GM12878 (cell line): ENCODE measurements around the gene NUDT14. TPM values are rescaled to one million over a fixed set of nuclear protein-coding genes. Genes with fewer than 3 reads are reported as not detected.

Experiments used
- ATAC-seq: fragments of 200-7000 bp; cut with Tn5 transposase; 3 replicates; pipeline ENCODE4 v1.9.1; 2020; ENCODE audit warnings: mild to moderate bottlenecking, moderate library complexity
- BruUV-seq: library from RNA; stranded (reverse); fragments of 400-500 nt; replicated peaks from 2 replicates; lab custom pipeline; 2021; lab: Mats Ljungman, UMichigan
- CTCF ChIA-PET: fragments of 300-600 bp; sonication (Branson Sonifier 250); formaldehyde crosslinking; extraction: SDS; loops from one replicate; lab custom pipeline; 2021; ENCODE audit warnings: inconsistent platforms; lab: Yijun Ruan, JAX
- POLR2A ChIA-PET: fragments of 350-600 bp; formaldehyde crosslinking; extraction: SDS; loops from one replicate; lab custom pipeline; 2021; ENCODE audit warnings: inconsistent platforms; lab: Charles Lee
- RAD21 ChIA-PET: fragments of 300-600 bp; sonication (Branson Sonifier 250); formaldehyde crosslinking; loops from one replicate; lab custom pipeline; 2023; ENCODE audit warnings: antibody characterized with exemption; ENCODE audit not compliant: unreplicated experiment; lab: Charles Lee
- SMC1A ChIA-PET: fragments of 300-600 bp; sonication (Branson Sonifier 250); formaldehyde crosslinking; loops from one replicate; lab custom pipeline; 2023; ENCODE audit not compliant: unreplicated experiment, uncharacterized antibody; lab: Charles Lee
- DNase-seq: peaks from one replicate; pipeline ENCODE4 v3.0.0-alpha.2; 2011; ENCODE audit warnings: low read depth, low spot score
- FAIRE-seq: peaks from 3 replicates; lab custom pipeline; 2011; peaks lifted over from hg19 to GRCh38; lab: Jason Lieb, UNC
- H2AFZ ChIP-seq: 2 replicates; pipeline ENCODE4 v1.6.0; 2011; ENCODE audit warnings: low read depth, low read length, control low read depth; ENCODE audit not compliant: control insufficient read depth
- H3K27ac ChIP-seq: 2 replicates; pipeline ENCODE4 v1.5.1; 2011; ENCODE audit warnings: control low read depth; ENCODE audit not compliant: control insufficient read depth, insufficient read depth
- H3K27me3 ChIP-seq, 2 experiments: replicated peaks in 1 of 2; 2 replicates each; pipeline versions ENCODE4 v1.6.0 to v1.6.1; 2011; ENCODE audit warnings: low read length in 1 of 2; ENCODE audit not compliant: control insufficient read depth in 2 of 2, insufficient read depth in 2 of 2
- H3K36me3 ChIP-seq, 2 experiments: 2 replicates each; pipeline ENCODE4 v1.5.1; 2011; ENCODE audit warnings: low read length in 1 of 2; ENCODE audit not compliant: control insufficient read depth in 2 of 2, insufficient read depth in 2 of 2
- H3K4me1 ChIP-seq: 2 replicates; pipeline ENCODE4 v1.6.1; 2011; ENCODE audit warnings: mild to moderate bottlenecking, low read length, moderate library complexity, mixed read lengths; ENCODE audit not compliant: control insufficient read depth, insufficient read depth
- H3K4me2 ChIP-seq: 2 replicates; pipeline ENCODE4 v1.6.0; 2011; ENCODE audit warnings: control low read depth; ENCODE audit not compliant: control insufficient read depth, insufficient read depth
- H3K4me3 ChIP-seq: fragments of 200-600 bp; sonication (generic); 2 replicates; pipeline ENCODE4 v1.5.1; 2016
- H3K79me2 ChIP-seq: 2 replicates; pipeline ENCODE4 v1.6.0; 2011; ENCODE audit warnings: low read length; ENCODE audit not compliant: control insufficient read depth, insufficient read depth
- H3K9ac ChIP-seq: 2 replicates; pipeline ENCODE4 v1.8.0; 2011; ENCODE audit warnings: low read length, control low read depth, mixed read lengths; ENCODE audit not compliant: control insufficient read depth, insufficient read depth
- H3K9me3 ChIP-seq: replicated peaks from 3 replicates; pipeline ENCODE4 v1.5.1; 2011; ENCODE audit warnings: mild to moderate bottlenecking, low read length; ENCODE audit not compliant: control insufficient read depth, insufficient read depth
- H4K20me1 ChIP-seq: 2 replicates; pipeline ENCODE4 v1.6.0; 2011; ENCODE audit not compliant: control insufficient read depth, insufficient read depth
- HDGF ChIP-seq: fragments of 450-650 bp; IDR thresholded peaks from 2 replicates; pipeline ENCODE4 v1.6.1; 2016; ENCODE audit warnings: antibody characterized with exemption
- MTA3 ChIP-seq: IDR thresholded peaks from 2 replicates; pipeline ENCODE4 v1.6.1; 2012; ENCODE audit warnings: low read length, inconsistent platforms, borderline replicate concordance
- RELB ChIP-seq: fragments of 450-650 bp; IDR thresholded peaks from 2 replicates; pipeline ENCODE4 v1.6.1; 2017; ENCODE audit warnings: low read depth, mild to moderate bottlenecking, moderate library complexity
- ZNF687 ChIP-seq: fragments of 450-650 bp; IDR thresholded peaks from 2 replicates; pipeline ENCODE4 v1.6.1; 2017; ENCODE audit warnings: mild to moderate bottlenecking, moderate library complexity
- WGBS: methylation state at CpG from one replicate; pipeline ENCODE4 v1.1.6; 2016; ENCODE audit warnings: low lambda C conversion rate; ENCODE audit not compliant: insufficient replicate concordance, insufficient coverage; ENCODE audit errors: missing lambda C conversion rate; 5-methylcytosine and 5-hydroxymethylcytosine counted together
- in situ Hi-C: fragments of 300-500 bp; cut with MboI; formaldehyde crosslinking; loops from 9 replicates; pipeline ENCODE4 v1.14.3; 2018; ENCODE audit warnings: mixed read lengths
- intact Hi-C: fragments of 100-400 bp; cut with micrococcal nuclease; formaldehyde crosslinking; loops from one replicate; pipeline ENCODE4 v1.14.2; 2022; ENCODE audit not compliant: unreplicated experiment
- polyA plus RNA-seq, 11 experiments: library from polyadenylated mRNA; depleted of rRNA in 4 of 11; unstranded in 6 of 11; stranded (reverse) in 5 of 11; fragments of >200 nt; fragmentation: Nextera tagmentation in 4 of 11; fragmentation: Illumina TruSeq in 1 of 11; extraction: Ambion mirVana in 4 of 11; extraction: Trizol in 1 of 11; gene quantifications; 1 replicate in 1 of 11; 2 replicates in 10 of 11; pipeline versions ENCODE4 v1.2.1 to v1.2.3, GENCODE V29; 2011 to 2016; ENCODE audit warnings: inconsistent platforms in 2 of 11, missing spikeins in 2 of 11, low read depth in 1 of 11
- total RNA-seq, 4 experiments: library from RNA; depleted of rRNA in 3 of 4; stranded (reverse); fragments of >200 nt in 3 of 4; fragmentation: Illumina TruSeq in 1 of 4; extraction: Trizol in 1 of 4; gene quantifications; 2 replicates each; pipeline versions ENCODE4 v1.2.1 to v1.2.3, GENCODE V29; 2013 to 2021

NUDT14 gene
- total and polyA plus RNA-seq, 10 of the 15 experiments (the other 5 are each of a cell fraction or from before 2014, with no cell fraction given): 0.62 to 6.8 (median 4.3) TPM; not detected in 1

GRCh38 chr14:105199093-105199492 is 18.0 kb upstream of the NUDT14 start:
- intact Hi-C loops: no loop called here
- no peak overlapping the region for H2AFZ ChIP-seq

More at GRCh38 chr14:105199093-105199492, 18.0 kb upstream of the NUDT14 start:
- ATAC-seq (no peak), FAIRE-seq (no peak), DNase-seq (no peak)
- Histone ChIP-seq H3K4me3 (no peak overlapping the region), H3K9ac (no peak overlapping the region), H3K79me2 (no peaks in the 10 kb centered on the region), H3K27me3 (peaks cover 5 to 13% of the 10 kb centered on the region in 2 experiments; a peak in 3 of 4 replicates), H3K36me3 (no peaks in the 10 kb centered on the region), H3K9me3 (no peaks in the 10 kb centered on the region), H4K20me1 (no peaks in the 10 kb centered on the region), H3K4me2 (no peak overlapping the region), H3K4me1 (peaks cover 9% of the 10 kb centered on the region), H3K27ac (no peak overlapping the region)
- in situ Hi-C loops: no loop called here
- POLR2A ChIA-PET: no interaction called here
- RAD21 ChIA-PET: no interaction called here
- 11% methylated on average over 18 of the region's 18 CpGs for WGBS
- SMC1A ChIA-PET: no interaction called here
- CTCF ChIA-PET: no interaction called here
- no peak for TF ChIP-seq HDGF
- TF ChIP-seq RELB: no peak
- no peak for TF ChIP-seq ZNF687
- no peak for TF ChIP-seq MTA3
- BruUV-seq: no TSS peak
